Panc1 (cell line): Measurements from ENCODE around the gene ATP7B. TPM values are rescaled to one million over a fixed set of nuclear protein-coding genes. Genes with fewer than 3 reads are reported as not detected.

Source experiments
- ATAC-seq: fragments of 200-7000 bp; cut with Tn5 transposase; 2 replicates; pipeline ENCODE4 v1.9.1; 2020; ENCODE audit warnings: mild to moderate bottlenecking, moderate library complexity
- Bru-seq: library from RNA; stranded (reverse); fragments of 400-500 nt; gene quantifications from one replicate; lab custom pipeline; 2021; lab: Mats Ljungman, UMichigan
- BruChase-seq, 2 experiments: library from RNA; stranded (reverse); fragments of 400-500 nt; gene quantifications; one replicate each; lab custom pipeline; 2021; lab: Mats Ljungman, UMichigan
- BruUV-seq: library from RNA; stranded (reverse); fragments of 400-500 nt; replicated peaks from 2 replicates; lab custom pipeline; 2021; lab: Mats Ljungman, UMichigan
- CTCF ChIA-PET: fragments of 300-600 bp; sonication (Branson Sonifier 250); formaldehyde crosslinking; loops from one replicate; lab custom pipeline; 2022; ENCODE audit warnings: antibody characterized with exemption; lab: Charles Lee
- POLR2A ChIA-PET: fragments of 300-600 bp; sonication (Branson Sonifier 250); formaldehyde crosslinking; loops from one replicate; lab custom pipeline; 2022; ENCODE audit warnings: antibody characterized with exemption; lab: Charles Lee
- DNase-seq: peaks from one replicate; pipeline ENCODE4 v3.0.0-alpha.2; 2010; ENCODE audit warnings: low read depth, low spot score
- H3K27ac ChIP-seq: 2 replicates; pipeline ENCODE4 v1.5.1; 2011; ENCODE audit warnings: mild to moderate bottlenecking, low read length, inconsistent platforms
- H3K27me3 ChIP-seq: fragments of 200-500 bp; sonication (Bioruptor generic); 2 replicates; pipeline ENCODE4 v1.6.0; 2014; ENCODE audit warnings: low read length, inconsistent platforms; ENCODE audit not compliant: control insufficient read depth, insufficient read depth
- H3K36me3 ChIP-seq: fragments of 200-500 bp; sonication (Bioruptor generic); 2 replicates; pipeline ENCODE4 v1.5.1; 2014; ENCODE audit warnings: inconsistent platforms, mild to moderate bottlenecking, low read length, moderate library complexity; ENCODE audit not compliant: control insufficient read depth, insufficient read depth
- H3K4me1 ChIP-seq: 2 replicates; pipeline ENCODE4 v1.5.1; 2011; ENCODE audit warnings: inconsistent platforms, mild to moderate bottlenecking, low read length, moderate library complexity; ENCODE audit not compliant: control insufficient read depth, insufficient read depth
- H3K4me3 ChIP-seq, 2 experiments: 2 replicates each; pipeline ENCODE4 v1.5.1; 2011 to 2012; ENCODE audit warnings: low read depth in 2 of 2, low read length in 2 of 2, mild to moderate bottlenecking in 2 of 2, inconsistent platforms in 1 of 2, moderate library complexity in 1 of 2
- H3K9me3 ChIP-seq: fragments of 200-500 bp; sonication (Bioruptor generic); 2 replicates; pipeline ENCODE4 v1.5.1; 2014; ENCODE audit warnings: low read depth, mild to moderate bottlenecking, inconsistent platforms, low read length, moderate library complexity; ENCODE audit not compliant: control insufficient read depth, insufficient read depth
- CTCF ChIP-seq: fragments of 450-650 bp; IDR thresholded peaks from 2 replicates; pipeline ENCODE4 v1.5.1; 2017; ENCODE audit warnings: mild to moderate bottlenecking
- POLR2AphosphoS5 ChIP-seq: IDR thresholded peaks from 2 replicates; pipeline ENCODE4 v1.6.1; 2012; ENCODE audit warnings: mild to moderate bottlenecking, low read depth, low read length, moderate library complexity
- REST ChIP-seq, 2 experiments: IDR thresholded peaks; 2 replicates each; pipeline ENCODE4 v1.6.1; 2011 to 2012; ENCODE audit warnings: low read depth in 2 of 2, control low read depth in 1 of 2, low read length in 1 of 2, mild to moderate bottlenecking in 1 of 2, moderate library complexity in 1 of 2; ENCODE audit not compliant: insufficient read depth in 1 of 2
- SIN3A ChIP-seq: IDR thresholded peaks from 2 replicates; pipeline ENCODE4 v1.6.1; 2012; ENCODE audit warnings: low read depth, mild to moderate bottlenecking, low read length, moderate library complexity, borderline replicate concordance; ENCODE audit not compliant: insufficient read depth
- TCF7L2 ChIP-seq: IDR thresholded peaks from 2 replicates; pipeline ENCODE4 v1.6.1; 2011; ENCODE audit warnings: mild to moderate bottlenecking, low read depth, low read length, inconsistent platforms
- in situ Hi-C: cut with HindIII; loops from 2 replicates; pipeline ENCODE4 v1.10.0; 2016; ENCODE audit warnings: low sequenced_read_pairs, low pct_unique_long_range_greater_than_20kb
- intact Hi-C: fragments of 100-400 bp; cut with micrococcal nuclease; formaldehyde crosslinking; loops from one replicate; pipeline ENCODE4 v1.10.0; 2022; ENCODE audit not compliant: unreplicated experiment
- long read RNA-seq: library from polyadenylated mRNA; unstranded; transcript quantifications from one replicate; pipeline ENCODE4 v2.0.0, GENCODE V29; 2021; ENCODE audit not compliant: unreplicated experiment
- polyA plus RNA-seq: library from polyadenylated mRNA; unstranded; fragments of >200 nt; gene quantifications from one replicate; pipeline ENCODE4 v1.2.1, GENCODE V29; 2012; ENCODE audit warnings: missing spikeins; ENCODE audit not compliant: insufficient read length
- total RNA-seq: library from RNA; stranded (reverse); gene quantifications from one replicate; pipeline ENCODE4 v1.2.1, GENCODE V29; 2021; ENCODE audit not compliant: unreplicated experiment

Gene ATP7B
- 19.6 TPM for total RNA-seq
- 18.6 TPM for polyA plus RNA-seq
- Bru-seq, nascent RNA, result percentile 57 among the genes with signal in this experiment
- percentile 61 among the genes with signal in this experiment for BruChase-seq, experiment 1, labeled RNA remaining after a 2-hour chase
- BruChase-seq, experiment 2, labeled RNA remaining after a 6-hour chase, result percentile 64 among the genes with signal in this experiment
- long read RNA-seq, full-length matches to known transcripts, result 2 of 19 reads
- long read RNA-seq, partial matches to known transcripts, result 11 of 19 reads
- long read RNA-seq, other reads (novel, unspliced or antisense), result 6 of 19 reads

GRCh38 chr13:52010890-52011631 is at the start of gene ATP7B:
TSS of gene ATP7B (minus strand) at chr13:52011450. CDS start at chr13:52011337, 113 bp downstream.
- H3K9me3 ChIP-seq, result no peaks in the 10 kb centered on the region
- ChIA-PET POLR2A (no interaction called here), CTCF (no interaction called here)
- no TSS peak for BruUV-seq
- intact Hi-C loops (no loop called here), in situ Hi-C loops (no loop called here)
- H3K36me3 ChIP-seq, result peaks cover 6% of the 10 kb centered on the region; the same call in 1 of the 2 replicates
- no peaks in the 10 kb centered on the region for H3K27me3 ChIP-seq
- no peak for DNase-seq
- peak; percentile 55 for ATAC-seq
- TF ChIP-seq TCF7L2 (no peak), SIN3A (no peak), CTCF (no peak), POLR2AphosphoS5 (no peak), REST (IDR thresholded peaks at IDR 0.05; ENCODE audit: insufficient read depth in 1 of 2, low read depth in 2 of 2, low read length in 1 of 2) (no peak)
- peak within 1 kb of the TSS; percentile 89 for H3K27ac ChIP-seq
- peak within 1 kb of the TSS; percentile 98 to 99 for H3K4me3 ChIP-seq
- peaks cover 8% of the 10 kb centered on the region for H3K4me1 ChIP-seq

DNA sequence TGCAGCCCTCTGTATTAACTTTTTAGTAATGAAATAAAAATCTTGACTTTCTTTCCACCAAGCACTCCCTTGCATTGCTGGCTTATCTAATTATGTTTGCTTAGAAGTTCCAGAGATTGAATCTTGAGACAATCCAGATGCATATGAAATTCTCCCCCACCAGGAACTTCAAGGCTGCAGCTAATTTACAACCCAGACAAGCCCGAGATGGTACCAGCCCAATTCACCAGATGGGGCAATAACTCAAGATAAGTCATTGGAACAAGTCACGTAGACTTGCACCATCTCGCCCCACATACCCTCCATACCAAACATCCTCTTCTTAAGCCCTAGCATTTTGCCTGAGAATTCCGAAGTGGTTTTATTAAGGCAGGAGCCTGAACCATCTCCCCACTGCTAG is 42.2 kb upstream of the ATP7B start:
- intact Hi-C loops, result no loop called here
- in situ Hi-C loops, result no loop called here
- no peak for ATAC-seq
- Histone ChIP-seq H3K4me1 (no peaks in the 10 kb centered on the region), H3K27ac (no peak overlapping the region), H3K9me3 (no peaks in the 10 kb centered on the region), H3K4me3 (no peak overlapping the region), H3K36me3 (no peaks in the 10 kb centered on the region), H3K27me3 (no peaks in the 10 kb centered on the region)
- DNase-seq, result no peak
- ChIA-PET CTCF (no interaction called here), POLR2A (no interaction called here)
- no TSS peak for BruUV-seq
- no peak for TF ChIP-seq TCF7L2
- TF ChIP-seq REST (IDR thresholded peaks at IDR 0.05; ENCODE audit: insufficient read depth in 1 of 2, low read depth in 2 of 2, low read length in 1 of 2), result no peak
- no peak for TF ChIP-seq SIN3A
- TF ChIP-seq CTCF, result no peak
